Smooth muscle cell (in vitro differentiated cells): ENCODE measurements around the gene LGI4. TPM values are rescaled to one million over a fixed set of nuclear protein-coding genes. Genes with fewer than 3 reads are reported as not detected.

Source experiments
- DNase-seq: peaks from one replicate; lab custom pipeline; 2025; ENCODE audit not compliant: unreplicated experiment; lab: John Stamatoyannopoulos, UW
- H2AFZ ChIP-seq: fragments of 200-600 bp; sonication (generic); 2 replicates; pipeline ENCODE4 v1.6.0; 2016; ENCODE audit warnings: antibody characterized with exemption, low read depth, mild to moderate bottlenecking
- H3F3A ChIP-seq: fragments of 200-600 bp; sonication (generic); 2 replicates; pipeline ENCODE4 v1.6.0; 2017; ENCODE audit warnings: antibody characterized with exemption, low read depth
- H3K27ac ChIP-seq: fragments of 200-600 bp; sonication (generic); 2 replicates; pipeline ENCODE4 v1.5.1; 2016; ENCODE audit warnings: low read depth, mild to moderate bottlenecking
- H3K27me3 ChIP-seq: fragments of 200-600 bp; sonication (generic); 2 replicates; pipeline ENCODE4 v1.6.1; 2016; ENCODE audit warnings: low read depth, mild to moderate bottlenecking
- H3K36me3 ChIP-seq: fragments of 200-600 bp; sonication (generic); 2 replicates; pipeline ENCODE4 v1.5.1; 2016; ENCODE audit warnings: low read depth
- H3K4me1 ChIP-seq: fragments of 200-600 bp; sonication (generic); 2 replicates; pipeline ENCODE4 v1.5.1; 2016; ENCODE audit warnings: low read depth
- H3K4me2 ChIP-seq: fragments of 200-600 bp; sonication (generic); 2 replicates; pipeline ENCODE4 v1.6.0; 2016; ENCODE audit warnings: mild to moderate bottlenecking
- H3K4me3 ChIP-seq: fragments of 200-600 bp; sonication (generic); 2 replicates; pipeline ENCODE4 v1.5.1; 2016; ENCODE audit warnings: mild to moderate bottlenecking
- H3K79me2 ChIP-seq: fragments of 200-600 bp; sonication (generic); 2 replicates; pipeline ENCODE4 v1.6.0; 2016; ENCODE audit warnings: low read depth, mild to moderate bottlenecking
- H3K9ac ChIP-seq: fragments of 200-600 bp; sonication (generic); 2 replicates; pipeline ENCODE4 v1.6.0; 2016; ENCODE audit warnings: low read depth
- H3K9me3 ChIP-seq: fragments of 200-600 bp; sonication (generic); replicated peaks from 2 replicates; pipeline ENCODE4 v1.5.1; 2016; ENCODE audit warnings: low read depth
- H4K20me1 ChIP-seq: fragments of 200-600 bp; sonication (generic); 2 replicates; pipeline ENCODE4 v1.6.0; 2016; ENCODE audit warnings: low read depth
- WGBS: methylation state at CpG from one replicate; pipeline ENCODE4 v1.1.7; 2016; ENCODE audit warnings: low lambda C conversion rate; 5-methylcytosine and 5-hydroxymethylcytosine counted together
- polyA plus RNA-seq: library from polyadenylated mRNA; unstranded; fragments of >200 nt; fragmentation: Nextera tagmentation; extraction: Ambion mirVana; gene quantifications from 2 replicates; pipeline ENCODE4 v1.2.1, GENCODE V29; 2016
- total RNA-seq: library from RNA; depleted of rRNA; stranded (reverse); fragments of >200 nt; gene quantifications from 2 replicates; pipeline ENCODE4 v1.2.3, GENCODE V29; 2014
- TF ChIP-seq, protein P1 (sequence below): fragments of 200-600 bp; sonication (generic); IDR thresholded peaks from 2 replicates; pipeline ENCODE4 v1.5.1; 2017; ENCODE audit warnings: borderline replicate concordance, mild to moderate bottlenecking, antibody characterized with exemption; ENCODE audit not compliant: insufficient read depth, poor library complexity, severe bottlenecking

Gene LGI4
- total and polyA plus RNA-seq, 2 experiments from 2014 or later, result 0.17 to 0.22 TPM

DNA sequence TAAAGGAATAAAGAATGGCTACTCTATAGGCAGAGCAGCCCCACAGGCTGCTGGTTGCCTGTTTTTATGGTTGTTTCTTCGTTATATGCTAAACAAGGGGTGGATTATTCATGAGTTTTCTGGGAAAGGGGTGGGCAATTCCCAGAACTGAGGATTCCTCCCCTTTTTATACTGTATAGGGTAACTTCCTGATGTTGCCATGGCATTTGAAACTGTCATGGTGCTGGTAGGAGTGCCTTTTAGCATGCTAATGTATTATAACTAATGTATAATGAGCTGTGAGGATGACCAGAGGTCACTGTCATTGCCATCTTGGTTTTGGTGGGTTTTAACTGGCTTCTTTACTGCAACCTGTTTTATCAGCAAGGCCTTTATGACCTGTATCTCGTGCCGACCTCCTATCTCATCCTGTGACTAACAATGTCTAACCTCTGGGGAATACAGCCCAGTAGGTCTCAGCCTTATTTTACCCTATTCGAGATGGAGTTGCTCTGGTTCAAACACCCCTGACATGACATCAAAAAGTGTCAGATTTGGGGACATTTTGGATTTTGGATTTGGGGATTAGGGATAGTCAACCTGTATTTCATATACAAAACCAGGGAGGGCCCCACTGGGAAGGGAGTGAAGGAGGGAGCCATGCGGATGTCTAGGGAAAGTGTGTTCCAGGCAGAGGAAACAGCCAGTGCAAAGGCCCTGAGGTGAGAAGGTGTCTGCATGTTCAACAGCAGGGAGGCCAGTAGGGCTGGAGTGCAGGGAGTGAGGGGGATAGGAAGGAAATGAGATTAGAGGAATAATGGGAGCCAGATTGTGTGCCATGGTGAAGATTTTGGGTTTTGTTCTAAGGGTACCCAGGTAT is 30.6 kb upstream of the LGI4 start:
- H3K36me3 ChIP-seq, result peaks cover 49% of the 10 kb centered on the region
- no peaks in the 10 kb centered on the region for H3K27me3 ChIP-seq
- TF ChIP-seq, protein P1, sequence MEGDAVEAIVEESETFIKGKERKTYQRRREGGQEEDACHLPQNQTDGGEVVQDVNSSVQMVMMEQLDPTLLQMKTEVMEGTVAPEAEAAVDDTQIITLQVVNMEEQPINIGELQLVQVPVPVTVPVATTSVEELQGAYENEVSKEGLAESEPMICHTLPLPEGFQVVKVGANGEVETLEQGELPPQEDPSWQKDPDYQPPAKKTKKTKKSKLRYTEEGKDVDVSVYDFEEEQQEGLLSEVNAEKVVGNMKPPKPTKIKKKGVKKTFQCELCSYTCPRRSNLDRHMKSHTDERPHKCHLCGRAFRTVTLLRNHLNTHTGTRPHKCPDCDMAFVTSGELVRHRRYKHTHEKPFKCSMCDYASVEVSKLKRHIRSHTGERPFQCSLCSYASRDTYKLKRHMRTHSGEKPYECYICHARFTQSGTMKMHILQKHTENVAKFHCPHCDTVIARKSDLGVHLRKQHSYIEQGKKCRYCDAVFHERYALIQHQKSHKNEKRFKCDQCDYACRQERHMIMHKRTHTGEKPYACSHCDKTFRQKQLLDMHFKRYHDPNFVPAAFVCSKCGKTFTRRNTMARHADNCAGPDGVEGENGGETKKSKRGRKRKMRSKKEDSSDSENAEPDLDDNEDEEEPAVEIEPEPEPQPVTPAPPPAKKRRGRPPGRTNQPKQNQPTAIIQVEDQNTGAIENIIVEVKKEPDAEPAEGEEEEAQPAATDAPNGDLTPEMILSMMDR, result no peak
- no peak overlapping the region for H3K27ac ChIP-seq
- H3K9me3 ChIP-seq, result peaks cover 9% of the 10 kb centered on the region
- no peak overlapping the region for H3K9ac ChIP-seq
- no peaks in the 10 kb centered on the region for H4K20me1 ChIP-seq
- no peak for DNase-seq
- H2AFZ ChIP-seq, result no peak overlapping the region
- no peaks in the 10 kb centered on the region for H3F3A ChIP-seq
- H3K4me1 ChIP-seq, result no peaks in the 10 kb centered on the region
- no peak overlapping the region for H3K4me3 ChIP-seq
- 76% methylated on average over 5 of the region's 5 CpGs for WGBS
- no peaks in the 10 kb centered on the region for H3K79me2 ChIP-seq
- H3K4me2 ChIP-seq, result no peak overlapping the region

DNA sequence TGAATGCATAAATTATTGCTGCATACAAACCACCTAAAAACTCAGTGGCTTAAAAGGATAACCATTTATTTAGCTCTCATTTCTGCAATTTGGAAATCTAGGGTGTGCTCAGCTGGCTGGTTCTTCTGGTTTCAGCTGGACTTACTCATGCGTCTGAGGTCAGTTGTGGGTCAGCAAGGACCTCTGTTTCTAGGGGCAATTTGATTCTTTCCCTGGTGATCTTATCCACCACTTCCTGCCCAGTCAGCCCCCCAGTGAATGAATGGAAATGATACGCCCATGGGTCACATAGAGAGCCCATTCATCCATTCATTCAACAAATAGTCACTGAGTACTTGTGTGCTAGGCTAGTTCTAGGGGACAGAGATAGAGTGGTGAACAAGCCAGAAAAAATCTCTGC is 29.6 kb upstream of the LGI4 start:
- peaks cover 49% of the 10 kb centered on the region for H3K36me3 ChIP-seq
- H3K4me2 ChIP-seq, result no peak overlapping the region
- H3K4me1 ChIP-seq, result no peaks in the 10 kb centered on the region
- H3K27ac ChIP-seq, result no peak overlapping the region
- H3K27me3 ChIP-seq, result no peaks in the 10 kb centered on the region
- TF ChIP-seq, protein P1, result no peak
- no peak overlapping the region for H3K4me3 ChIP-seq
- 100% methylated on average over 2 of the region's 2 CpGs for WGBS
- H3K9ac ChIP-seq, result no peak overlapping the region
- no peaks in the 10 kb centered on the region for H3K79me2 ChIP-seq
- H2AFZ ChIP-seq, result no peak overlapping the region
- peaks cover 9% of the 10 kb centered on the region for H3K9me3 ChIP-seq
- DNase-seq, result no peak
- no peaks in the 10 kb centered on the region for H3F3A ChIP-seq
- H4K20me1 ChIP-seq, result no peaks in the 10 kb centered on the region

DNA sequence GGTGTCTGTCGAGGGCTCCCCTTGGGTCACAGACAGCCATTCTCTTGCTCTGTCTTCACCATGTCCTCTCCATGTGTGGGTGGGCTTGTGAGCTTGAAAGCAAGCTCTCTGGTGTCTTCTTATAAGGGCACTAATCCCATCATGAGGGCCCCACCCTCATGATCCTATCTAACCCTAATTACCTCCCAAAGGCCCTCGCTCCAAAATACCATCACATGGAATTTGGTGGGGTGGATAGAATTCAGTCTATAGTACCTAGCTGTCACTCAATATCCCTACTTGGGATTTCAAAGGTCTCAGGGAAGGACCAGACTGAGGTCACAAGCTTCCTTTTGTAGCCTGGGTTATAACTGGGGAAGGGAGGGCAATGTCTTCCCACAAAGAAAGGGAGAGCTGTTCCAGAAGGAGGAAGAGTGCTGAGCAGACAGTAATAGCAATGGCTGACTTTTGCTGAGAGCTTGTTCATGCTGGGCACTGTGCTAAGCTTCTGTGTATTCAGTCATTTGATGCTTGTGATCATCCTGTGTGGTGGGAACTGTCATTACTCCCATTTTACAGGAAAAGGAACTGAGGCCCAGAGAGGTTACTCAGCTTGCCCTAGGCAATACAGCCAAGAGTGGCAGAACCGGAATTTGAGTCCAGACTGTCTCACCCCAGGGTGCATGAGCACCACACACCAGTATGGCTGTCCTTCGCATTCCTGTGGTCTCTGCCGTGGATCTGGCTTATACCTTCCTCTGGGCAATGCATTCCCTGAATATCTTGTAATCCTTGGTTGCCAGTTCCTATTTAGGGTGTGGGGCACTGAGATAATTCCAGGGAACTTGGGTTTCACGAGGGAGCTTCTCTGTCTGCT is 27.8 kb upstream of the LGI4 start:
- H3K4me1 ChIP-seq, result no peaks in the 10 kb centered on the region
- H3K36me3 ChIP-seq, result peaks cover 49% of the 10 kb centered on the region
- WGBS, result 68% methylated on average over 6 of the region's 6 CpGs
- no peak overlapping the region for H2AFZ ChIP-seq
- H3K27ac ChIP-seq, result peak overlapping the region; percentile 27
- H3K27me3 ChIP-seq, result no peaks in the 10 kb centered on the region
- no peak overlapping the region for H3K4me2 ChIP-seq
- peaks cover 9% of the 10 kb centered on the region for H3K9me3 ChIP-seq
- no peaks in the 10 kb centered on the region for H3K79me2 ChIP-seq
- TF ChIP-seq, protein P1, result no peak
- DNase-seq, result no peak
- H3F3A ChIP-seq, result no peaks in the 10 kb centered on the region
- H3K9ac ChIP-seq, result no peak overlapping the region
- no peak overlapping the region for H3K4me3 ChIP-seq
- no peaks in the 10 kb centered on the region for H4K20me1 ChIP-seq
